ENCODE results near the gene THUMPD1. TPM values are rescaled to one million over a fixed set of nuclear protein-coding genes. Genes with fewer than 3 reads are reported as not detected.

THUMPD1 gene
- polyA plus RNA-seq, result 10 to 100 TPM; 11.2 TPM

DNA sequence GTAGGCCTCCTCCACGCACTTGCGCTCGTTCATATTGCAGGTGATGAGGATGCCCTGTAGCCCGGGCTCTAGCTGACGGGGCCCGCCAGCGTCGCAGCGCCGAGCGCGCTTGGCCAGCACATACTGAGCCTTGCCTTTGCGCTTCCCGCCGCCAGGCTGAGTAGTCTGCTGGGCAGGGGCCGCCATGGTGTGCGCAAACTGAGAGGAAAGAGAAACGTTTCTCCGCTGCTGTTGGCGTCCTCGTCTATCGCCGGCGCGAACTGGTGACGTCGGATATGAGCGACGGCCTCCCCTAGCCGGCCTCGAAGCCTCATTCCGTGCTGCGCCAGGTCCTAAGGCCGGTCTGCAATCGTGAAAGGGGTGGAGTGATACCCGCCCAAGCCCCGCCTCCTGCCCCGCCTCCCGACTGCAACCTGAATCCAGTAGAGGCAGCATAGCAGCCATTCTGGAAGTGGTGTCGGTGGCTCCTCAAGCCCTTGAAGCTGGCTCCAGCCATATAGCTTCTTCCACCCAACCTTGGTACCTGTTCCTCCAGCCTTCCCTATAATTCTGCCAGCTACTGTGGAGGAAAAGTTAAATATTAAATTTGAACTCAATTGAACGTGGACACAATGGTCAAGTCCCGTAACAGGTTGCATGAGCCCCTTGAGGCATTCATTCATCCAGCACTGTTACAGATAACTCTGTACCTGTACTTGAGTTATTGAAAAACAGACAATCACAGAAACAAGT lies at the start of gene THUMPD1:
Gene THUMPD1 (minus strand): TSS at position 265 of the 732 bp plus-strand sequence. CDS start 79 bp downstream, at position 186.
- 3 to 4% methylated on average over 42 of the region's 42 CpGs for WGBS, 2 donors
- peaks cover 3 to 9% of the 10 kb centered on the region in 2 donors for H3K36me3 ChIP-seq (ENCODE audit: control insufficient read depth in 2 of 2, insufficient read depth in 2 of 2, low read length in 1 of 2)
- peaks cover 3 to 9% of the 10 kb centered on the region in 2 donors for H3K4me1 ChIP-seq (ENCODE audit: control insufficient read depth in 2 of 2, insufficient read depth in 2 of 2, low read length in 1 of 2)
- H3K27ac ChIP-seq (ENCODE audit: low read depth in 2 of 2, low read length in 1 of 2), result peak within 1 kb of the TSS; percentile 97 to 99
- H3K9me3 ChIP-seq (ENCODE audit: control insufficient read depth in 2 of 2, insufficient read depth in 1 of 2, low read depth in 1 of 2, low read length in 1 of 2), result peaks cover 0 to 2% of the 10 kb centered on the region in 2 donors
- H3K27me3 ChIP-seq (ENCODE audit: control insufficient read depth in 1 of 2, insufficient read depth in 2 of 2, low read length in 2 of 2), result no peaks in the 10 kb centered on the region
- H3K4me3 ChIP-seq (ENCODE audit: low read depth in 1 of 2, low read length in 2 of 2), result peak within 1 kb of the TSS; percentile 62 to 99

DNA sequence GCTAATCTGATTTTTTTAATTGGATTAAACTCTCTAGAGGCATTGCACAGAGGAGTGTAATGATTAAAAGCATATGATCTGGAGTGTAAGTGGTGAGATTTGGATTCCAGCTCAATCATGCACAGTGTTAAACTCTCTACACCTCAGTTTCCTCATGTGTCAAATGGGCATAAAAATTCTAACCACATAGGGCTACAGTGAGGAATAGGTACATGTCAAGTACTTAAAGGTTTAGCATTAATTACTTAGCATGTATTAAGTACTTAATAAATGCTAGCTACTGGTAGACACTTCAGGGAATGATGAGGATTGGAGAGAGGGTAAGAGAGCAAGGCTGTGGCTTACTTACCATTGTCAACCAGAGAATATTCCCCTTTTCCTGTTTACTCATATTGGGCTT lies 47.5 kb upstream of the THUMPD1 start:
- Histone ChIP-seq H3K4me1 (ENCODE audit: control insufficient read depth in 2 of 2, insufficient read depth in 2 of 2, low read length in 1 of 2) (no peaks in the 10 kb centered on the region), H3K9me3 (ENCODE audit: control insufficient read depth in 2 of 2, insufficient read depth in 1 of 2, low read depth in 1 of 2, low read length in 1 of 2) (no peaks in the 10 kb centered on the region), H3K36me3 (ENCODE audit: control insufficient read depth in 2 of 2, insufficient read depth in 2 of 2, low read length in 1 of 2) (peaks cover 0 to 2% of the 10 kb centered on the region in 2 donors), H3K27me3 (ENCODE audit: control insufficient read depth in 1 of 2, insufficient read depth in 2 of 2, low read length in 2 of 2) (no peaks in the 10 kb centered on the region), H3K27ac (ENCODE audit: low read depth in 2 of 2, low read length in 1 of 2) (no peak overlapping the region), H3K4me3 (ENCODE audit: low read depth in 1 of 2, low read length in 2 of 2) (no peak overlapping the region)

DNA sequence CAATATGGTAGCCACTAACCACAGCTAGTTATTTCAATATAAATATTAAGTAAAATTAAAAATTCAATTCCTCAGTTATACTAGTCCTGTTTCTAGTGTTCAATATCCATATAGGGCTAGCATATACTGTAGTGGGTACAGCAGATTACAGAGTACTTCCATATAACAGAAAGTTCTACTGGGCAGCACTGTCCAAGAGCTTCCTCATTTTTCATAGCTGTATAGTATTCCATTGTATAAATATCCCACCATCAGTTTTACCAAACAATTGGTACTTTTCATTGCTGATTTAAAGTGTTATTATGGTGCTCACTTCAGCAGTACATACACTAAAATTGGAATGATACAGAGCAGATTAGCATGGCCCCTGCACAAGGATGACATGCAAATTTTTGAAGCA lies 42.6 kb upstream of the THUMPD1 start:
- Histone ChIP-seq H3K9me3 (ENCODE audit: control insufficient read depth in 2 of 2, insufficient read depth in 1 of 2, low read depth in 1 of 2, low read length in 1 of 2) (no peaks in the 10 kb centered on the region), H3K4me3 (ENCODE audit: low read depth in 1 of 2, low read length in 2 of 2) (no peak overlapping the region), H3K27ac (ENCODE audit: low read depth in 2 of 2, low read length in 1 of 2) (no peak overlapping the region), H3K4me1 (ENCODE audit: control insufficient read depth in 2 of 2, insufficient read depth in 2 of 2, low read length in 1 of 2) (no peaks in the 10 kb centered on the region), H3K27me3 (ENCODE audit: control insufficient read depth in 1 of 2, insufficient read depth in 2 of 2, low read length in 2 of 2) (no peaks in the 10 kb centered on the region), H3K36me3 (ENCODE audit: control insufficient read depth in 2 of 2, insufficient read depth in 2 of 2, low read length in 1 of 2) (no peaks in the 10 kb centered on the region)

DNA sequence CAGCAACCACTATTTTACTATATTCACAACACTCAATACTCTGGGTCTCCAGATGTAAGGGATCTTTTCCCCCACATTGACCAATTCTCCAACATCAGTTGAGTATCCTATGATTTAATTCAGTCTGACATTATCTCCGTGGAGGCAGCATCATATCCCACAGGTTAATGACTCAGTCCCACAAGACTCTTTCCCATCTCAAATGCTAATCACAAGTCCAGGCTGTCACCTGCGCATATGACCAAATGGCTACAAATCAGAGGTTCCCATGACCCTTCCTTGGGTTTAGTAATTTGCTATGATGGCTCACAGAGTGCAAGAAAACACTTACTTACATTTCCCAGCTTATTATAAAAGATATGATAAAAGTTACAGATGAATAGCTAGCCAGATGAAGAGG lies 40.9 kb upstream of the THUMPD1 start:
- WGBS, 2 donors, result 90 to 95% methylated on average over 2 of the region's 2 CpGs
- Histone ChIP-seq H3K4me3 (ENCODE audit: low read depth in 1 of 2, low read length in 2 of 2) (no peak overlapping the region), H3K4me1 (ENCODE audit: control insufficient read depth in 2 of 2, insufficient read depth in 2 of 2, low read length in 1 of 2) (no peaks in the 10 kb centered on the region), H3K27me3 (ENCODE audit: control insufficient read depth in 1 of 2, insufficient read depth in 2 of 2, low read length in 2 of 2) (no peaks in the 10 kb centered on the region), H3K9me3 (ENCODE audit: control insufficient read depth in 2 of 2, insufficient read depth in 1 of 2, low read depth in 1 of 2, low read length in 1 of 2) (no peaks in the 10 kb centered on the region), H3K27ac (ENCODE audit: low read depth in 2 of 2, low read length in 1 of 2) (no peak overlapping the region), H3K36me3 (ENCODE audit: control insufficient read depth in 2 of 2, insufficient read depth in 2 of 2, low read length in 1 of 2) (no peaks in the 10 kb centered on the region)

- H3K36me3 ChIP-seq (ENCODE audit: control insufficient read depth in 2 of 2, insufficient read depth in 2 of 2, low read length in 1 of 2), result no peaks in the 10 kb centered on the region
- H3K27ac ChIP-seq (ENCODE audit: low read depth in 2 of 2, low read length in 1 of 2), result no peak overlapping the region
- no peaks in the 10 kb centered on the region for H3K9me3 ChIP-seq (ENCODE audit: control insufficient read depth in 2 of 2, insufficient read depth in 1 of 2, low read depth in 1 of 2, low read length in 1 of 2)
- WGBS, 2 donors, result 84 to 93% methylated on average over 1 of the region's 1 CpG
- no peak overlapping the region for H3K4me3 ChIP-seq (ENCODE audit: low read depth in 1 of 2, low read length in 2 of 2)
- H3K4me1 ChIP-seq (ENCODE audit: control insufficient read depth in 2 of 2, insufficient read depth in 2 of 2, low read length in 1 of 2), result no peaks in the 10 kb centered on the region
- H3K27me3 ChIP-seq (ENCODE audit: control insufficient read depth in 1 of 2, insufficient read depth in 2 of 2, low read length in 2 of 2), result no peaks in the 10 kb centered on the region
Observed at GRCh38 chr16:20781697-20782096, 40.1 kb upstream of the THUMPD1 start.

GRCh38 chr16:20774703-20775362 lies 33.2 kb upstream of the THUMPD1 start:
- H3K9me3 ChIP-seq (ENCODE audit: control insufficient read depth in 2 of 2, insufficient read depth in 1 of 2, low read depth in 1 of 2, low read length in 1 of 2), result no peaks in the 10 kb centered on the region
- H3K4me1 ChIP-seq (ENCODE audit: control insufficient read depth in 2 of 2, insufficient read depth in 2 of 2, low read length in 1 of 2), result no peaks in the 10 kb centered on the region
- H3K27ac ChIP-seq (ENCODE audit: low read depth in 2 of 2, low read length in 1 of 2), result no peak overlapping the region
- no peak overlapping the region for H3K4me3 ChIP-seq (ENCODE audit: low read depth in 1 of 2, low read length in 2 of 2)
- 70 to 75% methylated on average over 7 of the region's 7 CpGs for WGBS, 2 donors
- H3K27me3 ChIP-seq (ENCODE audit: control insufficient read depth in 1 of 2, insufficient read depth in 2 of 2, low read length in 2 of 2), result no peaks in the 10 kb centered on the region
- H3K36me3 ChIP-seq (ENCODE audit: control insufficient read depth in 2 of 2, insufficient read depth in 2 of 2, low read length in 1 of 2), result no peaks in the 10 kb centered on the region

DNA sequence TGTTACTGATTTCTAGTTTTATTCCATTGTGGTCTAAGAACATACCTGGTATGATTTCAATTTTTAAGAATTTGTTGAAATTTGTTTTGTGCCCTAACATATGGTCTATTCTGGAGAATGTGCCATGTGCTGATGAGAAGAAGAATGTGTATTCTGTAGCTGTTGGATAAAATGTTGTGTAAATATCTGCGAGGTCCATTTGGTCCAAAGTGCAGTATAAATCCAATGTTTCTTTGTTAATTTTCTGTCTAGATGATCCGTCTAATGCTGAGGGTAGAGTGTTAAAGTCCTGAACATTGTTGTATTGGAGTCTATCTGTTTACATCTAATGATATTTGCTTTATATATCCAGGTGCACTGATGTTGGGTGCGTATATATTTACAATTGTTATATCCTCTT lies 32.1 kb upstream of the THUMPD1 start:
- Histone ChIP-seq H3K4me1 (ENCODE audit: control insufficient read depth in 2 of 2, insufficient read depth in 2 of 2, low read length in 1 of 2) (no peaks in the 10 kb centered on the region), H3K36me3 (ENCODE audit: control insufficient read depth in 2 of 2, insufficient read depth in 2 of 2, low read length in 1 of 2) (no peaks in the 10 kb centered on the region), H3K4me3 (ENCODE audit: low read depth in 1 of 2, low read length in 2 of 2) (no peak overlapping the region), H3K27me3 (ENCODE audit: control insufficient read depth in 1 of 2, insufficient read depth in 2 of 2, low read length in 2 of 2) (no peaks in the 10 kb centered on the region), H3K27ac (ENCODE audit: low read depth in 2 of 2, low read length in 1 of 2) (no peak overlapping the region), H3K9me3 (ENCODE audit: control insufficient read depth in 2 of 2, insufficient read depth in 1 of 2, low read depth in 1 of 2, low read length in 1 of 2) (no peaks in the 10 kb centered on the region)
- WGBS, 2 donors, result 75 to 88% methylated on average over 3 of the region's 3 CpGs

GRCh38 chr16:20768818-20769217 lies 27.2 kb upstream of the THUMPD1 start:
- 54 to 94% methylated on average over 1 of the region's 1 CpG for WGBS, 2 donors
- no peaks in the 10 kb centered on the region for H3K36me3 ChIP-seq (ENCODE audit: control insufficient read depth in 2 of 2, insufficient read depth in 2 of 2, low read length in 1 of 2)

GRCh38 chr16:20768121-20768520 lies 26.5 kb upstream of the THUMPD1 start:
- WGBS, 2 donors, result 87 to 92% methylated on average over 1 of the region's 1 CpG
- Histone ChIP-seq H3K9me3 (ENCODE audit: control insufficient read depth in 2 of 2, insufficient read depth in 1 of 2, low read depth in 1 of 2, low read length in 1 of 2) (no peaks in the 10 kb centered on the region), H3K27ac (ENCODE audit: low read depth in 2 of 2, low read length in 1 of 2) (no peak overlapping the region), H3K27me3 (ENCODE audit: control insufficient read depth in 1 of 2, insufficient read depth in 2 of 2, low read length in 2 of 2) (no peaks in the 10 kb centered on the region), H3K36me3 (ENCODE audit: control insufficient read depth in 2 of 2, insufficient read depth in 2 of 2, low read length in 1 of 2) (no peaks in the 10 kb centered on the region), H3K4me1 (ENCODE audit: control insufficient read depth in 2 of 2, insufficient read depth in 2 of 2, low read length in 1 of 2) (no peaks in the 10 kb centered on the region), H3K4me3 (ENCODE audit: low read depth in 1 of 2, low read length in 2 of 2) (no peak overlapping the region)

More at GRCh38 chr16:20768818-20769217, 27.2 kb upstream of the THUMPD1 start:
- Histone ChIP-seq H3K27me3 (ENCODE audit: control insufficient read depth in 1 of 2, insufficient read depth in 2 of 2, low read length in 2 of 2) (no peaks in the 10 kb centered on the region), H3K4me1 (ENCODE audit: control insufficient read depth in 2 of 2, insufficient read depth in 2 of 2, low read length in 1 of 2) (no peaks in the 10 kb centered on the region), H3K27ac (ENCODE audit: low read depth in 2 of 2, low read length in 1 of 2) (no peak overlapping the region), H3K4me3 (ENCODE audit: low read depth in 1 of 2, low read length in 2 of 2) (no peak overlapping the region), H3K9me3 (ENCODE audit: control insufficient read depth in 2 of 2, insufficient read depth in 1 of 2, low read depth in 1 of 2, low read length in 1 of 2) (no peaks in the 10 kb centered on the region)

DNA sequence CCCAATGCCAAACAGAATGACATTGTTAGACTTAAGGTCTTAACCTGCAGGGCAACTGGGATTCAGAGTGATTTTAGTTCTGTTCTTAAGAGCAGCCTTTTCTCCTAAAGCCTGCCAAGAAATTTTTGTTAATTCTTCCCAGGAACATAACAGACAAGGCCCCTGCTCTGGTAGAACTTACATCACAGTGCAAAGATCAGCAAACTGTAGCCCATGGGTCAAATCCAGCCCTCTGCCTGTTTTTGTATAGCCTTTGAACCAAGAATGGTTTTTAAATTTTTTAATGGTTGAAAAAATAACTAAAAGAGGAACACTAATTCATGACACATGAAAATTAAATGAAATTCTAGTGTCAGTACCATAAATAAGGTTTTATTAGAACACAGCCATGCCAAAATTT lies 26.0 kb upstream of the THUMPD1 start:
- H3K4me1 ChIP-seq (ENCODE audit: control insufficient read depth in 2 of 2, insufficient read depth in 2 of 2, low read length in 1 of 2), result no peaks in the 10 kb centered on the region
- no peak overlapping the region for H3K4me3 ChIP-seq (ENCODE audit: low read depth in 1 of 2, low read length in 2 of 2)
- no peaks in the 10 kb centered on the region for H3K9me3 ChIP-seq (ENCODE audit: control insufficient read depth in 2 of 2, insufficient read depth in 1 of 2, low read depth in 1 of 2, low read length in 1 of 2)
- H3K27me3 ChIP-seq (ENCODE audit: control insufficient read depth in 1 of 2, insufficient read depth in 2 of 2, low read length in 2 of 2), result no peaks in the 10 kb centered on the region
- no peak overlapping the region for H3K27ac ChIP-seq (ENCODE audit: low read depth in 2 of 2, low read length in 1 of 2)
- H3K36me3 ChIP-seq (ENCODE audit: control insufficient read depth in 2 of 2, insufficient read depth in 2 of 2, low read length in 1 of 2), result no peaks in the 10 kb centered on the region
